ENCODE data around the gene KLHL15. TPM values are rescaled to one million over a fixed set of nuclear protein-coding genes. Genes with fewer than 3 reads are reported as not detected.

The KLHL15 gene
- total and polyA plus RNA-seq, 2 experiments from 2014 or later: 13.2 to 52.6 TPM

DNA sequence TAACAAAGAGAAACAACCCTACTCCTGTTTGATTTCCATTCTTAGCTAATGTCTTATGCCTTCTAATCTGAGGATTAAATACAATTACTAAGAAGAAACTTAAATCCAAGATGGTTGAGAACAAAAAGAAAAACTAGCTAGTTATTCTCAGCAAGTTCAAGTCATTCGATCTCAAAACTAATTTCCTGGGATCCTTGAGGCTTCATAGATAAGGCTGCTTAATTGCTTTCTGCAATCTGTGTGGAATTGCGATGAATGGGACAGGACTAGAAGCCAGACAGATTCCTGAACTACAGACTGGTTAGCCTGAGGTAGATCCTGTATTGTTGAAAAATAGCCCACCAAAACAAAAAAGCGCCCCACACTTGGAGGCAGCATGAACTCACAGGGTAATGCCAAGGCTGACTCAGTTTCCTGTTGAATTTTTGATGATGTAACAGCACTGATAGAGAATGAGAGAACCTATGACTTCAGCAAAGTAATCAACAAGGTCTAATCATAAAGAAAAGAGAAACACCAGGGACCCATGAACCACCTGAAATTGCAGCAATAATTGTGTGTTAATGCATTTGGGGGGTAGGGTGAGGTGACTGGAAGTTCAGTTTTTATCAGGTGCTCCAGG lies 33.9 kb downstream of the KLHL15 start:
- Histone ChIP-seq H3K4me2 (no peak overlapping the region), H3K27me3 (no peaks in the 10 kb centered on the region), H3K4me1 (ENCODE audit: insufficient read depth) (peaks cover 8% of the 10 kb centered on the region), H3K9me3 (ENCODE audit: low read depth) (no peaks in the 10 kb centered on the region), H3K36me3 (replicated peaks; ENCODE audit: insufficient read depth, low read depth) (no peaks in the 10 kb centered on the region), H2AFZ (no peak overlapping the region), H3K79me2 (peaks cover 56% of the 10 kb centered on the region), H3K27ac (no peak overlapping the region), H3K9me2 (replicated peaks; ENCODE audit: insufficient read depth) (no peaks in the 10 kb centered on the region), H3K4me3 (no peak overlapping the region), H4K20me1 (ENCODE audit: insufficient read depth, poor library complexity, severe bottlenecking) (peaks cover 3% of the 10 kb centered on the region)
- no peak for DNase-seq (ENCODE audit: low spot score)
- TF ChIP-seq CTCF (IDR thresholded peaks at IDR 0.05; ENCODE audit: poor library complexity) (no peak), EZH2phosphoT487 (IDR thresholded peaks at IDR 0.05; ENCODE audit: low read depth, severe bottlenecking, unreplicated experiment) (no peak), EZH2 (IDR thresholded peaks at IDR 0.05; ENCODE audit: borderline replicate concordance) (no peak)
- WGBS (ENCODE audit: low lambda C conversion rate, missing lambda C conversion rate): 74% methylated on average over 3 of the region's 3 CpGs

- Histone ChIP-seq H3K4me2 (no peak overlapping the region), H3K79me2 (peaks cover 53% of the 10 kb centered on the region), H3K27ac (no peak overlapping the region), H3K4me3 (no peak overlapping the region), H3K9me3 (ENCODE audit: low read depth) (no peaks in the 10 kb centered on the region), H3K4me1 (ENCODE audit: insufficient read depth) (peaks cover 8% of the 10 kb centered on the region), H3K36me3 (replicated peaks; ENCODE audit: insufficient read depth, low read depth) (no peaks in the 10 kb centered on the region), H2AFZ (no peak overlapping the region), H3K9me2 (replicated peaks; ENCODE audit: insufficient read depth) (no peaks in the 10 kb centered on the region), H3K27me3 (no peaks in the 10 kb centered on the region), H4K20me1 (ENCODE audit: insufficient read depth, poor library complexity, severe bottlenecking) (peaks cover 7% of the 10 kb centered on the region)
- DNase-seq (ENCODE audit: low spot score): no peak
- TF ChIP-seq EZH2phosphoT487 (IDR thresholded peaks at IDR 0.05; ENCODE audit: low read depth, severe bottlenecking, unreplicated experiment) (no peak), CTCF (IDR thresholded peaks at IDR 0.05; ENCODE audit: poor library complexity) (no peak), EZH2 (IDR thresholded peaks at IDR 0.05; ENCODE audit: borderline replicate concordance) (no peak)
- 89% methylated on average over 3 of the region's 3 CpGs for WGBS (ENCODE audit: low lambda C conversion rate, missing lambda C conversion rate)
These were observed 34.6 kb downstream of the KLHL15 start for GRCh38 chrX:23992431-23992830.

- H3K4me1 ChIP-seq (ENCODE audit: insufficient read depth): peaks cover 11% of the 10 kb centered on the region
- H3K9me3 ChIP-seq (ENCODE audit: low read depth): no peaks in the 10 kb centered on the region
- DNase-seq (ENCODE audit: low spot score): no peak
- no peak overlapping the region for H3K27ac ChIP-seq
- TF ChIP-seq EZH2 (IDR thresholded peaks at IDR 0.05; ENCODE audit: borderline replicate concordance) (no peak), CTCF (IDR thresholded peaks at IDR 0.05; ENCODE audit: poor library complexity) (no peak), EZH2phosphoT487 (IDR thresholded peaks at IDR 0.05; ENCODE audit: low read depth, severe bottlenecking, unreplicated experiment) (no peak)
- H3K4me3 ChIP-seq: no peak overlapping the region
- H2AFZ ChIP-seq: no peak overlapping the region
- no peaks in the 10 kb centered on the region for H3K27me3 ChIP-seq
- no peaks in the 10 kb centered on the region for H3K9me2 ChIP-seq (replicated peaks; ENCODE audit: insufficient read depth)
- H3K4me2 ChIP-seq: no peak overlapping the region
- WGBS (ENCODE audit: low lambda C conversion rate, missing lambda C conversion rate): 95% methylated on average over 2 of the region's 2 CpGs
- no peaks in the 10 kb centered on the region for H3K36me3 ChIP-seq (replicated peaks; ENCODE audit: insufficient read depth, low read depth)
- peaks cover 55% of the 10 kb centered on the region for H3K79me2 ChIP-seq
- H4K20me1 ChIP-seq (ENCODE audit: insufficient read depth, poor library complexity, severe bottlenecking): peaks cover 8% of the 10 kb centered on the region
These were observed 36.5 kb downstream of the KLHL15 start for GRCh38 chrX:23990455-23990854.

Data from hepatocyte (in vitro differentiated cells).